ENCODE measurements around the gene EZR. TPM values are rescaled to one million over a fixed set of nuclear protein-coding genes. Genes with fewer than 3 reads are reported as not detected.

Gene EZR
- total RNA-seq, 4 donors from 2014 or later = 208 to 339 (median 285) TPM

GRCh38 chr6:158785036-158785435, 34.1 kb downstream of the EZR start:
- 91 to 95% methylated on average over 4 to 5 of the region's 12 CpGs for WGBS, 2 donors
- H3K36me3 ChIP-seq = peaks cover 23 to 100% (median 51%) of the 10 kb centered on the region in 3 donors
- intact Hi-C loops (cut with DNase I) = no loop called here

GRCh38 chr6:158784505-158784904, 34.7 kb downstream of the EZR start:
- DNase-seq = no peak
- Histone ChIP-seq H3K36me3 (peaks cover 23 to 100% (median 51%) of the 10 kb centered on the region in 3 donors), H3K27me3 (no peaks in the 10 kb centered on the region), H3K4me1 (peaks cover 10 to 94% (median 14%) of the 10 kb centered on the region in 3 donors), H3K4me3 (no peak overlapping the region), H3K9me3 (no peaks in the 10 kb centered on the region), H3K27ac (peak overlapping the region in 3 of 4 donors; percentile 14 to 88 (median 31))
- 34 to 45% methylated on average over 5 to 6 of the region's 6 CpGs for WGBS, 2 donors
- TF ChIP-seq POLR2A (IDR thresholded peaks at IDR 0.05) (no peak), CTCF (IDR thresholded peaks at IDR 0.05) (no peak)
- intact Hi-C loops (cut with DNase I) = no loop called here

More at GRCh38 chr6:158785036-158785435, 34.1 kb downstream of the EZR start:
- Histone ChIP-seq H3K9me3 (no peaks in the 10 kb centered on the region), H3K27me3 (no peaks in the 10 kb centered on the region), H3K4me3 (no peak overlapping the region), H3K4me1 (peaks cover 10 to 98% (median 16%) of the 10 kb centered on the region in 3 donors), H3K27ac (peak overlapping the region in 1 of 4 donors; percentile 88)
- no peak for TF ChIP-seq POLR2A (IDR thresholded peaks at IDR 0.05)
- no peak for TF ChIP-seq CTCF (IDR thresholded peaks at IDR 0.05)
- no peak for DNase-seq

GRCh38 chr6:158783851-158784250, 35.3 kb downstream of the EZR start:
- no peak overlapping the region for H3K4me3 ChIP-seq
- 59 to 63% methylated on average over 5 of the region's 5 CpGs for WGBS, 2 donors

GRCh38 chr6:158783167-158783450, 36.1 kb downstream of the EZR start:
- Histone ChIP-seq H3K36me3 (peaks cover 23 to 100% (median 43%) of the 10 kb centered on the region in 3 donors), H3K4me3 (no peak overlapping the region), H3K27me3 (no peaks in the 10 kb centered on the region), H3K27ac (peak overlapping the region in 3 of 4 donors; percentile 78 to 88 (median 79)), H3K9me3 (no peaks in the 10 kb centered on the region), H3K4me1 (peaks cover 10 to 80% (median 13%) of the 10 kb centered on the region in 3 donors)
- TF ChIP-seq POLR2A (IDR thresholded peaks at IDR 0.05) = no peak
- TF ChIP-seq CTCF (IDR thresholded peaks at IDR 0.05) = no peak
- WGBS, 2 donors = 72 to 80% methylated on average over 1 to 4 of the region's 4 CpGs
- no peak for DNase-seq
- intact Hi-C loops (cut with DNase I) = no loop called here

More at GRCh38 chr6:158783851-158784250, 35.3 kb downstream of the EZR start:
- Histone ChIP-seq H3K36me3 (peaks cover 23 to 100% (median 50%) of the 10 kb centered on the region in 3 donors), H3K27me3 (no peaks in the 10 kb centered on the region), H3K27ac (peak overlapping the region in 2 of 4 donors; percentile 31 to 88), H3K9me3 (no peaks in the 10 kb centered on the region), H3K4me1 (peaks cover 10 to 88% (median 13%) of the 10 kb centered on the region in 3 donors)
- no peak for DNase-seq
- intact Hi-C loops (cut with DNase I) = no loop called here
- no peak for TF ChIP-seq POLR2A (IDR thresholded peaks at IDR 0.05)
- no peak for TF ChIP-seq CTCF (IDR thresholded peaks at IDR 0.05)

- Histone ChIP-seq H3K27me3 (no peaks in the 10 kb centered on the region), H3K36me3 (peaks cover 23 to 100% (median 38%) of the 10 kb centered on the region in 3 donors), H3K27ac (peak overlapping the region; percentile 65 to 88 (median 78)), H3K9me3 (no peaks in the 10 kb centered on the region), H3K4me3 (no peak overlapping the region), H3K4me1 (peaks cover 10 to 75% (median 12%) of the 10 kb centered on the region in 3 donors)
- no peak for DNase-seq
- TF ChIP-seq CTCF (IDR thresholded peaks at IDR 0.05) = no peak
- TF ChIP-seq POLR2A (IDR thresholded peaks at IDR 0.05) = no peak
- intact Hi-C loops (cut with DNase I) = no loop called here
- WGBS, 2 donors = 73 to 76% methylated on average over 6 to 9 of the region's 11 CpGs
Measured at GRCh38 chr6:158782432-158783166, 36.6 kb downstream of the EZR start.

Data from esophagus squamous epithelium (tissue), 5 donors.